Activated naive CD8-positive, alpha-beta T cell treated with anti-CD3 and anti-CD28 coated beads for 36 hours (primary cell): Measurements from ENCODE around the gene PTPRE. TPM values are rescaled to one million over a fixed set of nuclear protein-coding genes. Genes with fewer than 3 reads are reported as not detected.
"Not testable (repeated sequence)": the region's sequence is repeated elsewhere in the genome, so short reads cannot be mapped to it uniquely, and the experiment has no call there.

Source experiments
- DNase-seq: peaks from one replicate; pipeline ENCODE4 v3.0.0; 2021
- H3K27ac Mint-ChIP-seq: one replicate; pipeline ENCODE4 v1.8.0; 2022; ENCODE audit warnings: mild to moderate bottlenecking, moderate library complexity, mixed read lengths
- H3K27me3 Mint-ChIP-seq: one replicate; pipeline ENCODE4 v1.8.0; 2022; ENCODE audit warnings: mild to moderate bottlenecking, mixed read lengths
- H3K36me3 Mint-ChIP-seq: one replicate; pipeline ENCODE4 v1.8.0; 2021; ENCODE audit warnings: mild to moderate bottlenecking, mixed read lengths
- H3K4me1 Mint-ChIP-seq: one replicate; pipeline ENCODE4 v1.8.0; 2021; ENCODE audit warnings: mixed read lengths
- H3K4me3 Mint-ChIP-seq: one replicate; pipeline ENCODE4 v1.8.0; 2022; ENCODE audit warnings: mild to moderate bottlenecking, moderate library complexity, mixed read lengths
- H3K9me3 Mint-ChIP-seq: one replicate; pipeline ENCODE4 v1.8.0; 2022; ENCODE audit warnings: mixed read lengths
- total RNA-seq, 2 experiments: library from RNA; stranded (reverse); gene quantifications; one replicate each; pipeline ENCODE4 v1.2.3, GENCODE V29; 2021

Gene PTPRE
- total RNA-seq, 2 experiments from 2014 or later, result 21.9 to 26.7 TPM

- peaks cover 16% of the 10 kb centered on the region for H3K27me3 Mint-ChIP-seq
- H3K36me3 Mint-ChIP-seq, result no peaks in the 10 kb centered on the region
- no peaks in the 10 kb centered on the region for H3K4me1 Mint-ChIP-seq
- no peak overlapping the region for H3K27ac Mint-ChIP-seq
- peaks cover 6% of the 10 kb centered on the region for H3K9me3 Mint-ChIP-seq
- DNase-seq, result no peak
- H3K4me3 Mint-ChIP-seq, result no peak overlapping the region
These were observed 74.0 kb downstream of the PTPRE start for GRCh38 chr10:127980898-127981297.

GRCh38 chr10:127982601-127983000 lies 75.7 kb downstream of the PTPRE start:
- Mint-ChIP-seq H3K27ac (no peak overlapping the region), H3K36me3 (no peaks in the 10 kb centered on the region), H3K4me3 (no peak overlapping the region), H3K9me3 (peaks cover 6% of the 10 kb centered on the region), H3K27me3 (peaks cover 10% of the 10 kb centered on the region), H3K4me1 (peaks cover 10% of the 10 kb centered on the region)
- no peak for DNase-seq

GRCh38 chr10:127983344-127984100 lies 76.6 kb downstream of the PTPRE start:
- Mint-ChIP-seq H3K27ac (no peak overlapping the region), H3K27me3 (peaks cover 12% of the 10 kb centered on the region), H3K9me3 (peaks cover 6% of the 10 kb centered on the region), H3K4me1 (peaks cover 10% of the 10 kb centered on the region), H3K36me3 (no peaks in the 10 kb centered on the region), H3K4me3 (no peak overlapping the region)
- DNase-seq, result no peak

- Mint-ChIP-seq H3K9me3 (peaks cover 4% of the 10 kb centered on the region), H3K27ac (no peak overlapping the region), H3K36me3 (no peaks in the 10 kb centered on the region), H3K4me1 (peaks cover 18% of the 10 kb centered on the region), H3K4me3 (no peak overlapping the region), H3K27me3 (peaks cover 18% of the 10 kb centered on the region)
- DNase-seq, result no peak
These were observed 78.0 kb downstream of the PTPRE start for GRCh38 chr10:127984945-127985344.

GRCh38 chr10:127986531-127987466 lies 79.9 kb downstream of the PTPRE start:
- Mint-ChIP-seq H3K9me3 (no peaks in the 10 kb centered on the region), H3K4me1 (peaks cover 35% of the 10 kb centered on the region), H3K36me3 (no peaks in the 10 kb centered on the region), H3K27me3 (peaks cover 20% of the 10 kb centered on the region), H3K4me3 (no peak overlapping the region), H3K27ac (no peak overlapping the region)
- DNase-seq, result no peak

- no peak for DNase-seq
- Mint-ChIP-seq H3K4me3 (no peak overlapping the region), H3K27me3 (peaks cover 20% of the 10 kb centered on the region), H3K27ac (no peak overlapping the region), H3K36me3 (no peaks in the 10 kb centered on the region), H3K4me1 (peaks cover 43% of the 10 kb centered on the region), H3K9me3 (no peaks in the 10 kb centered on the region)
These were observed 80.8 kb downstream of the PTPRE start for GRCh38 chr10:127987467-127988380.

- Mint-ChIP-seq H3K4me1 (peaks cover 49% of the 10 kb centered on the region), H3K9me3 (no peaks in the 10 kb centered on the region), H3K27me3 (peaks cover 11% of the 10 kb centered on the region), H3K27ac (peak overlapping the region; percentile 95), H3K36me3 (no peaks in the 10 kb centered on the region), H3K4me3 (no peak overlapping the region)
- DNase-seq, result no peak
These were observed 82.6 kb downstream of the PTPRE start for GRCh38 chr10:127989481-127990012.

- H3K4me1 Mint-ChIP-seq, result peaks cover 49% of the 10 kb centered on the region
- H3K27ac Mint-ChIP-seq, result peak overlapping the region; percentile 95
- not testable (repeated sequence) for H3K4me3 Mint-ChIP-seq, H3K36me3 Mint-ChIP-seq, H3K9me3 Mint-ChIP-seq
- H3K27me3 Mint-ChIP-seq, result peaks cover 11% of the 10 kb centered on the region
- DNase-seq, result peak; percentile 19
These were observed 83.4 kb downstream of the PTPRE start for GRCh38 chr10:127990132-127990788.

GRCh38 chr10:127990846-127991542 lies 84.1 kb downstream of the PTPRE start:
- peak overlapping the region; percentile 95 for H3K27ac Mint-ChIP-seq
- DNase-seq, result peak; percentile 64
- H3K4me1 Mint-ChIP-seq, result peaks cover 49% of the 10 kb centered on the region
- H3K36me3 Mint-ChIP-seq, result no peaks in the 10 kb centered on the region
- H3K27me3 Mint-ChIP-seq, result peaks cover 11% of the 10 kb centered on the region
- H3K9me3 Mint-ChIP-seq, result no peaks in the 10 kb centered on the region
- H3K4me3 Mint-ChIP-seq, result peak overlapping the region; percentile 68

GRCh38 chr10:127991543-127992255 lies 84.8 kb downstream of the PTPRE start:
- no peak for DNase-seq
- Mint-ChIP-seq H3K4me3 (peak overlapping the region; percentile 68), H3K4me1 (peaks cover 44% of the 10 kb centered on the region), H3K36me3 (no peaks in the 10 kb centered on the region), H3K27ac (peak overlapping the region; percentile 95), H3K9me3 (no peaks in the 10 kb centered on the region), H3K27me3 (peaks cover 11% of the 10 kb centered on the region)

- Mint-ChIP-seq H3K4me1 (peaks cover 39% of the 10 kb centered on the region), H3K4me3 (no peak overlapping the region), H3K27ac (peak overlapping the region; percentile 95)
These were observed 85.5 kb downstream of the PTPRE start for GRCh38 chr10:127992376-127992775.

GRCh38 chr10:127993056-127993690 lies 86.3 kb downstream of the PTPRE start:
- H3K27ac Mint-ChIP-seq, result no peak overlapping the region
- no peaks in the 10 kb centered on the region for H3K9me3 Mint-ChIP-seq
- peaks cover 16% of the 10 kb centered on the region for H3K27me3 Mint-ChIP-seq
- DNase-seq, result no peak
- H3K36me3 Mint-ChIP-seq, result no peaks in the 10 kb centered on the region
- H3K4me3 Mint-ChIP-seq, result no peak overlapping the region
- peaks cover 39% of the 10 kb centered on the region for H3K4me1 Mint-ChIP-seq

More at GRCh38 chr10:127992376-127992775, 85.5 kb downstream of the PTPRE start:
- Mint-ChIP-seq H3K36me3 (no peaks in the 10 kb centered on the region), H3K27me3 (peaks cover 11% of the 10 kb centered on the region), H3K9me3 (no peaks in the 10 kb centered on the region)
- DNase-seq, result no peak

GRCh38 chr10:127995939-127996338 lies 89.0 kb downstream of the PTPRE start:
- DNase-seq, result no peak
- peaks cover 25% of the 10 kb centered on the region for H3K27me3 Mint-ChIP-seq
- H3K27ac Mint-ChIP-seq, result no peak overlapping the region
- H3K4me3 Mint-ChIP-seq, result no peak overlapping the region
- H3K4me1 Mint-ChIP-seq, result peaks cover 25% of the 10 kb centered on the region
- H3K9me3 Mint-ChIP-seq, result no peaks in the 10 kb centered on the region
- H3K36me3 Mint-ChIP-seq, result no peaks in the 10 kb centered on the region
